ENCODE results near the gene NCKAP5L.
A peak's percentile ranks its signal among the peaks of the same experiment; 100 is the strongest.
"Not testable (repeated sequence)": the region's sequence is repeated elsewhere in the genome, so short reads cannot be mapped to it uniquely, and the experiment has no call there.

Gene NCKAP5L

DNA sequence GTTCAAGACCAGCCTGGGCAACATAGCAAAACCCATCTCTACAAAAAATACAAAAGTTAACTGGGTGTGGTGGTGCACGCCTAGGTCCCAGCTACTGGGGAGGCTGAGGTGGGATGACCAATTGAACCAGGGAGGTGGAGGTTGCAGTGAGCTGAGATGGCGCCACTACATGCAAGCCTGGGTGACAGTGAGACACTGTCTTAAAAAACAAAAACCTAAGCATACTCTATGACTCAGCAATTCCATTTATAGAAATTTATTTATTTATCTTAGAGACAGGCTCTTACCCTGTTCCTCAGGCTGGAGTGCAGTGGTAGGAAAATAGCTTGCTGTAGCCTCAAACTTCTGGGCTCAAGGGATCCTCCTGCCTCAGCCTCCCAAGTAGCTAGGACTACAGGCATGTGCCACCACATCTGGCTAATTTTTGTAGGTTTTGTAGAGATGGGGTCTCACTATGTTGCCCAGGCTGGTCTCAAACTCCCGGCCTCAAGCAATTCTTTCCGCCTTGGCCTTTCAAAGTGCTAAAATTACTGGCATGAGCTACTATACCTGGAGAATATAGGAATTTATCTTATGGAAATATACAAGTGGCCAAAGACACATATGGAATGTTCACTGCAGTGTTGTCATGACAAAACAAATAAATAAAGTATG is 43.3 kb downstream of the NCKAP5L start:
- peak in 1 of 2 donors; percentile 43 for DNase-seq
- no peak overlapping the region for H4K8ac ChIP-seq (ENCODE audit: low read depth, low read length)
- no peak overlapping the region for H4K12ac ChIP-seq (ENCODE audit: low read depth, low read length)
- H3K27ac ChIP-seq (ENCODE audit: low read depth, low read length): no peak overlapping the region
- H2BK12ac ChIP-seq (ENCODE audit: low read length): no peak overlapping the region
- H2AFZ ChIP-seq (ENCODE audit: insufficient read depth, low read length, poor library complexity): no peak overlapping the region
- H3K9ac ChIP-seq (ENCODE audit: low read length): no peak overlapping the region
- H3K4me3 ChIP-seq (ENCODE audit: low read depth, low read length): no peak overlapping the region
- no peak overlapping the region for H3K4me2 ChIP-seq (ENCODE audit: low read length)
- no peak overlapping the region for H2BK5ac ChIP-seq (ENCODE audit: low read depth, low read length, poor library complexity)
- H3K79me2 ChIP-seq (ENCODE audit: control insufficient read depth, insufficient read depth, low read length, poor library complexity): no peaks in the 10 kb centered on the region
- H3K4me1 ChIP-seq (ENCODE audit: control insufficient read depth in 1 of 2, insufficient read depth in 2 of 2, low read length in 2 of 2): no peaks in the 10 kb centered on the region
- H2AK5ac ChIP-seq (ENCODE audit: low read length): no peak overlapping the region
- H3K23ac ChIP-seq (ENCODE audit: low read length): no peak overlapping the region
- no peak overlapping the region for H3K4ac ChIP-seq (ENCODE audit: low read depth, low read length)
- no peaks in the 10 kb centered on the region for H3K9me3 ChIP-seq (ENCODE audit: insufficient read depth, low read depth, low read length)
- no CpG with 5 or more reads among the region's 4 CpGs for WGBS (ENCODE audit: extremely low coverage, insufficient coverage, insufficient read length)
- H3K79me1 ChIP-seq (ENCODE audit: low read length): no peaks in the 10 kb centered on the region
- H3K18ac ChIP-seq (ENCODE audit: low read length): no peak overlapping the region
- no peak overlapping the region for H3K14ac ChIP-seq (ENCODE audit: low read length)
- no peak overlapping the region for H4K91ac ChIP-seq (ENCODE audit: low read depth, low read length)
- no peaks in the 10 kb centered on the region for H3K36me3 ChIP-seq (ENCODE audit: control insufficient read depth in 1 of 2, insufficient read depth in 2 of 2, low read length in 2 of 2)
- no peak overlapping the region for H2BK120ac ChIP-seq (ENCODE audit: insufficient read depth, low read length, poor library complexity)
- H3K27me3 ChIP-seq (ENCODE audit: insufficient read depth, low read length): no peaks in the 10 kb centered on the region

- no peaks in the 10 kb centered on the region for H3K79me1 ChIP-seq (ENCODE audit: low read length)
- H2BK5ac ChIP-seq (ENCODE audit: low read depth, low read length, poor library complexity): no peak overlapping the region
- no peak overlapping the region for H2AK5ac ChIP-seq (ENCODE audit: low read length)
- no peaks in the 10 kb centered on the region for H3K36me3 ChIP-seq (ENCODE audit: control insufficient read depth in 1 of 2, insufficient read depth in 2 of 2, low read length in 2 of 2)
- no peaks in the 10 kb centered on the region for H3K79me2 ChIP-seq (ENCODE audit: control insufficient read depth, insufficient read depth, low read length, poor library complexity)
- H3K4me1 ChIP-seq (ENCODE audit: control insufficient read depth in 1 of 2, insufficient read depth in 2 of 2, low read length in 2 of 2): no peaks in the 10 kb centered on the region
- H3K27me3 ChIP-seq (ENCODE audit: insufficient read depth, low read length): no peaks in the 10 kb centered on the region
- H2BK120ac ChIP-seq (ENCODE audit: insufficient read depth, low read length, poor library complexity): no peak overlapping the region
- H2BK12ac ChIP-seq (ENCODE audit: low read length): no peak overlapping the region
- H2AFZ ChIP-seq (ENCODE audit: insufficient read depth, low read length, poor library complexity): no peak overlapping the region
- H3K23ac ChIP-seq (ENCODE audit: low read length): no peak overlapping the region
- H4K8ac ChIP-seq (ENCODE audit: low read depth, low read length): no peak overlapping the region
- H4K91ac ChIP-seq (ENCODE audit: low read depth, low read length): no peak overlapping the region
- peak in 1 of 2 donors; percentile 28 for DNase-seq
- no peak overlapping the region for H3K9ac ChIP-seq (ENCODE audit: low read length)
- no CpG with 5 or more reads among the region's 7 CpGs for WGBS (ENCODE audit: extremely low coverage, insufficient coverage, insufficient read length)
- no peak overlapping the region for H3K4me3 ChIP-seq (ENCODE audit: low read depth, low read length)
- no peak overlapping the region for H3K27ac ChIP-seq (ENCODE audit: low read depth, low read length)
- H3K14ac ChIP-seq (ENCODE audit: low read length): no peak overlapping the region
- H3K18ac ChIP-seq (ENCODE audit: low read length): no peak overlapping the region
- H3K4ac ChIP-seq (ENCODE audit: low read depth, low read length): no peak overlapping the region
- no peaks in the 10 kb centered on the region for H3K9me3 ChIP-seq (ENCODE audit: insufficient read depth, low read depth, low read length)
- H4K12ac ChIP-seq (ENCODE audit: low read depth, low read length): no peak overlapping the region
- no peak overlapping the region for H3K4me2 ChIP-seq (ENCODE audit: low read length)
These were observed 44.1 kb downstream of the NCKAP5L start for GRCh38 chr12:49783917-49784676.

DNA sequence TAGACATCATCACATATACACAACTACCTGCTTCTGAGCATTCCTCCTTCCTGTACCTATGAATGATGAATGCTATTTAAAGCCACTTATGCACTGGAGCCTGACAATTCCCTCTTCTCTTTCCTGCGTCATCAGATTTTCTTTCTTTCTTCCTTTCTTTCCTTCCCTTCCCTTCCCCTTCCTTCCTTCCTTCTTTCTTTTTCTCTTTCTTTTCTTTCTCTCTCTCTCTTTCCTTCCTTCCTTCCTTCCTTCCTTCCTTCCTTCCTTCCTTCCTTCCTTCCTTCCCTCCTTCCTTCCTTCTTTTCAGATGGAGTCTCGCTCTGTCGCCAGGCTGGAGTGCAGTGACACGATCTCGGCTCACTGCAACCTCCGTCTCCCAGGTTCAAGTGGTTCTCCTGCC is 47.3 kb downstream of the NCKAP5L start:
- not testable (repeated sequence) for H3K18ac ChIP-seq (ENCODE audit: low read length)
- no CpG with 5 or more reads among the region's 6 CpGs for WGBS (ENCODE audit: extremely low coverage, insufficient coverage, insufficient read length)

DNA sequence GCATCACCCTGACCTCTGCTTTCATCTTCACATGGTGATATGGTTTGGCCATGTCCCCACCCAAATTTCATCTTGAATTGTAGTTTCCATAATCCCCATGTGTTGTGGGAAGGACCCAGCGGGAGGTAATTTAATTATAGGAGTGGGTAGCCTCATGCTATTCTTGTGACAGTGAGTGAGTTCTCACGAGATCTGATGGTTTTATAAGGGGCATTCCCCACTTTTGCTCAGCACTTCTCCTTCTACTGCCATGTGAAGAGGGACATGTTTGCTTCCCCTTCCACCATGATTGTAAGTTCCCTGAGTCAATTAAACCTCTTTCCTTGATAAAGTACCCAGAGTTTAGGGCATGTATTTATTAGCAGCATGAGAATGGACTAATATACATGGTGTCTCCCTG is 48.6 kb downstream of the NCKAP5L start:
- Histone ChIP-seq H3K36me3 (ENCODE audit: control insufficient read depth in 1 of 2, insufficient read depth in 2 of 2, low read length in 2 of 2) (no peaks in the 10 kb centered on the region), H3K9ac (ENCODE audit: low read length) (no peak overlapping the region), H3K9me3 (ENCODE audit: insufficient read depth, low read depth, low read length) (no peaks in the 10 kb centered on the region), H3K23ac (ENCODE audit: low read length) (no peak overlapping the region), H2AFZ (ENCODE audit: insufficient read depth, low read length, poor library complexity) (no peak overlapping the region), H3K79me1 (ENCODE audit: low read length) (no peaks in the 10 kb centered on the region), H3K27ac (ENCODE audit: low read depth, low read length) (no peak overlapping the region), H3K79me2 (ENCODE audit: control insufficient read depth, insufficient read depth, low read length, poor library complexity) (no peaks in the 10 kb centered on the region), H3K18ac (ENCODE audit: low read length) (no peak overlapping the region), H4K12ac (ENCODE audit: low read depth, low read length) (no peak overlapping the region), H2BK120ac (ENCODE audit: insufficient read depth, low read length, poor library complexity) (no peak overlapping the region), H3K27me3 (ENCODE audit: insufficient read depth, low read length) (no peaks in the 10 kb centered on the region), H3K14ac (ENCODE audit: low read length) (no peak overlapping the region), H2BK12ac (ENCODE audit: low read length) (no peak overlapping the region), H3K4me1 (ENCODE audit: control insufficient read depth in 1 of 2, insufficient read depth in 2 of 2, low read length in 2 of 2) (no peaks in the 10 kb centered on the region), H4K91ac (ENCODE audit: low read depth, low read length) (no peak overlapping the region), H2BK5ac (ENCODE audit: low read depth, low read length, poor library complexity) (no peak overlapping the region), H2AK5ac (ENCODE audit: low read length) (no peak overlapping the region), H3K4me3 (ENCODE audit: low read depth, low read length) (no peak overlapping the region), H3K4ac (ENCODE audit: low read depth, low read length) (no peak overlapping the region), H3K4me2 (ENCODE audit: low read length) (no peak overlapping the region), H4K8ac (ENCODE audit: low read depth, low read length) (no peak overlapping the region)
- WGBS (ENCODE audit: extremely low coverage, insufficient coverage, insufficient read length): no CpG with 5 or more reads among the region's 2 CpGs
- no peak for DNase-seq

More for the DNA sequence above, 47.3 kb downstream of the NCKAP5L start:
- not testable (repeated sequence) for H3K9me3 ChIP-seq (ENCODE audit: insufficient read depth, low read depth, low read length); H2BK12ac ChIP-seq (ENCODE audit: low read length); DNase-seq; H4K8ac ChIP-seq (ENCODE audit: low read depth, low read length); H3K36me3 ChIP-seq (ENCODE audit: control insufficient read depth in 1 of 2, insufficient read depth in 2 of 2, low read length in 2 of 2); H2AFZ ChIP-seq (ENCODE audit: insufficient read depth, low read length, poor library complexity); H3K4me2 ChIP-seq (ENCODE audit: low read length); H3K27ac ChIP-seq (ENCODE audit: low read depth, low read length); H4K91ac ChIP-seq (ENCODE audit: low read depth, low read length); H3K79me1 ChIP-seq (ENCODE audit: low read length); H2BK120ac ChIP-seq (ENCODE audit: insufficient read depth, low read length, poor library complexity); H3K9ac ChIP-seq (ENCODE audit: low read length); H3K27me3 ChIP-seq (ENCODE audit: insufficient read depth, low read length); H3K23ac ChIP-seq (ENCODE audit: low read length); H2AK5ac ChIP-seq (ENCODE audit: low read length); H3K14ac ChIP-seq (ENCODE audit: low read length); H3K4ac ChIP-seq (ENCODE audit: low read depth, low read length); H4K12ac ChIP-seq (ENCODE audit: low read depth, low read length); H3K4me1 ChIP-seq (ENCODE audit: control insufficient read depth in 1 of 2, insufficient read depth in 2 of 2, low read length in 2 of 2); H3K79me2 ChIP-seq (ENCODE audit: control insufficient read depth, insufficient read depth, low read length, poor library complexity); H2BK5ac ChIP-seq (ENCODE audit: low read depth, low read length, poor library complexity); H3K4me3 ChIP-seq (ENCODE audit: low read depth, low read length)
